ENCODE measurements around the gene DYNLT2B. TPM values are rescaled to one million over a fixed set of nuclear protein-coding genes. Genes with fewer than 3 reads are reported as not detected.
A peak's percentile ranks its signal among the peaks of the same experiment; 100 is the strongest.

DYNLT2B gene
- total and polyA plus RNA-seq, 2 donors (not counting 1 experiment from before 2014, with no cell fraction given), result 9.1 to 13.0 TPM

- H3K27ac ChIP-seq (ENCODE audit: insufficient read depth, low read length), result no peak overlapping the region
- H3K9ac ChIP-seq (ENCODE audit: insufficient read depth, low read length), result no peak overlapping the region
- H3K4me1 ChIP-seq (ENCODE audit: control insufficient read depth, extremely low read depth, insufficient read depth, low read length), result no peaks in the 10 kb centered on the region
- DNase-seq (ENCODE audit: low read depth in 2 of 2), result no peak
- TF ChIP-seq EZH2 (IDR thresholded peaks at IDR 0.05; ENCODE audit: low read length, missing control alignments), result no peak
- TF ChIP-seq CTCF (conservative IDR thresholded peaks at IDR 0.05 in 1 of 2, IDR thresholded peaks at IDR 0.05 in 1 of 2; ENCODE audit: low read depth in 1 of 2, low read length in 2 of 2), result no peak
- H2AFZ ChIP-seq (ENCODE audit: low read length), result no peak overlapping the region
- H3K9me3 ChIP-seq (ENCODE audit: control insufficient read depth, insufficient read depth, low read depth, low read length), result no peaks in the 10 kb centered on the region
- H3K36me3 ChIP-seq (ENCODE audit: control insufficient read depth, insufficient read depth, low read length), result no peaks in the 10 kb centered on the region
- no peaks in the 10 kb centered on the region for H4K20me1 ChIP-seq (ENCODE audit: control insufficient read depth, extremely low read depth, insufficient read depth, low read length)
- no peaks in the 10 kb centered on the region for H3K79me2 ChIP-seq (ENCODE audit: control insufficient read depth, insufficient read depth, low read length)
- no peak overlapping the region for H3K4me3 ChIP-seq (replicated peaks in 1 of 4; ENCODE audit: control extremely low read depth in 1 of 4, insufficient read depth in 1 of 4, low read depth in 3 of 4, low read length in 4 of 4)
- H3K27me3 ChIP-seq (ENCODE audit: control insufficient read depth, insufficient read depth, low read length), result no peaks in the 10 kb centered on the region
- no peak overlapping the region for H3K4me2 ChIP-seq (ENCODE audit: extremely low read depth, insufficient read depth, low read length)
Measured at GRCh38 chr3:196298521-196298920, 19.5 kb downstream of the DYNLT2B start.

DNA sequence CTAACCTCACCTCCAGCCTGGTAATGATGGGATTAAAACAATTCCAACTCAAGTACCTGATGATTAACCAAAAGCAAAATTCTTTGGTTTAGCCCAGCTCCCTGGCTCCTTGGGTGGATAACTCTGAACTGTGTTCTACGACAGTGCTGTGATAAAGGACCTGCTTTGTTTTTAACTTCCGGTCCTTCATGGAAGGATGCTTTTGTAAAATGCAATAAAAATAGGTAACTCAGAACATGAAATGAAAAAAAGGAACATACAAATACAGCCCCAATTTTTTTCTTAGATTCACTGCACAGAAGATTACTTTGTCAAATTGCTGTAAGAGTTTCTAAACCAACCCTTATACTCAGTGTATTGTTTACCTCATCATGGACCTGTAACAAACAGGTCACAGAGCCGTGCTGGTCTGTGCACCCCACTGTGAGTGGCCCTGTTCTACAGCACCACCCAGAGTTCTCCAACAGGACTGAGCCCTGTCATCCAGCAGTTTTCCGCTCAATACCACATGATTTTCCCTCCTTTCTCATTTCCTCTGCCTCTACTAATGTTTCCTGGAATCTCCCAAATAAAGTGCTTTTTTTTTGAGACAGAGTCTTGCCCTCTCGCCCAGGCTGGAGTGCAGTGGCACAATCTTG is 25.6 kb downstream of the DYNLT2B start:
- Histone ChIP-seq H3K27ac (ENCODE audit: insufficient read depth, low read length) (no peak overlapping the region), H3K79me2 (ENCODE audit: control insufficient read depth, insufficient read depth, low read length) (peaks cover under 1% of the 10 kb centered on the region), H3K9me3 (ENCODE audit: control insufficient read depth, insufficient read depth, low read depth, low read length) (no peaks in the 10 kb centered on the region), H3K36me3 (ENCODE audit: control insufficient read depth, insufficient read depth, low read length) (no peaks in the 10 kb centered on the region), H3K27me3 (ENCODE audit: control insufficient read depth, insufficient read depth, low read length) (no peaks in the 10 kb centered on the region), H3K4me2 (ENCODE audit: extremely low read depth, insufficient read depth, low read length) (no peak overlapping the region), H3K4me3 (replicated peaks in 1 of 4; ENCODE audit: control extremely low read depth in 1 of 4, insufficient read depth in 1 of 4, low read depth in 3 of 4, low read length in 4 of 4) (no peak overlapping the region), H2AFZ (ENCODE audit: low read length) (no peak overlapping the region), H4K20me1 (ENCODE audit: control insufficient read depth, extremely low read depth, insufficient read depth, low read length) (no peaks in the 10 kb centered on the region), H3K4me1 (ENCODE audit: control insufficient read depth, extremely low read depth, insufficient read depth, low read length) (no peaks in the 10 kb centered on the region), H3K9ac (ENCODE audit: insufficient read depth, low read length) (no peak overlapping the region)
- DNase-seq (ENCODE audit: low read depth in 2 of 2), result no peak
- TF ChIP-seq EZH2 (IDR thresholded peaks at IDR 0.05; ENCODE audit: low read length, missing control alignments), result no peak
- no peak for TF ChIP-seq CTCF (conservative IDR thresholded peaks at IDR 0.05 in 1 of 2, IDR thresholded peaks at IDR 0.05 in 1 of 2; ENCODE audit: low read depth in 1 of 2, low read length in 2 of 2)

- H3K4me2 ChIP-seq (ENCODE audit: extremely low read depth, insufficient read depth, low read length), result peak overlapping the region; percentile 88
- TF ChIP-seq CTCF (conservative IDR thresholded peaks at IDR 0.05 in 1 of 2, IDR thresholded peaks at IDR 0.05 in 1 of 2; ENCODE audit: low read depth in 1 of 2, low read length in 2 of 2), result no peak
- no peak for TF ChIP-seq EZH2 (IDR thresholded peaks at IDR 0.05; ENCODE audit: low read length, missing control alignments)
- peaks cover 1% of the 10 kb centered on the region for H4K20me1 ChIP-seq (ENCODE audit: control insufficient read depth, extremely low read depth, insufficient read depth, low read length)
- peaks cover 42% of the 10 kb centered on the region for H3K79me2 ChIP-seq (ENCODE audit: control insufficient read depth, insufficient read depth, low read length)
- peak overlapping the region; percentile 92 to 100 (median 98) for H3K4me3 ChIP-seq (replicated peaks in 1 of 4; ENCODE audit: control extremely low read depth in 1 of 4, insufficient read depth in 1 of 4, low read depth in 3 of 4, low read length in 4 of 4)
- H3K27ac ChIP-seq (ENCODE audit: insufficient read depth, low read length), result peak overlapping the region; percentile 96
- DNase-seq (ENCODE audit: low read depth in 2 of 2), result peak in 1 of 2 donors; percentile 35
- H2AFZ ChIP-seq (ENCODE audit: low read length), result peak overlapping the region; percentile 92
- H3K27me3 ChIP-seq (ENCODE audit: control insufficient read depth, insufficient read depth, low read length), result no peaks in the 10 kb centered on the region
- peak overlapping the region; percentile 89 for H3K9ac ChIP-seq (ENCODE audit: insufficient read depth, low read length)
- H3K36me3 ChIP-seq (ENCODE audit: control insufficient read depth, insufficient read depth, low read length), result no peaks in the 10 kb centered on the region
- no peaks in the 10 kb centered on the region for H3K9me3 ChIP-seq (ENCODE audit: control insufficient read depth, insufficient read depth, low read depth, low read length)
- peaks cover 6% of the 10 kb centered on the region for H3K4me1 ChIP-seq (ENCODE audit: control insufficient read depth, extremely low read depth, insufficient read depth, low read length)
Measured at GRCh38 chr3:196288141-196288460, 29.9 kb downstream of the DYNLT2B start.
